Chondrocyte (in vitro differentiated cells): Measurements from ENCODE around the gene MYRFL. TPM values are rescaled to one million over a fixed set of nuclear protein-coding genes. Genes with fewer than 3 reads are reported as not detected.

Experiments used
- DNase-seq: peaks from one replicate; pipeline ENCODE4 v3.0.0; 2021; ENCODE audit warnings: mixed read lengths, low spot score
- H3K27ac Mint-ChIP-seq: one replicate; pipeline ENCODE4 v1.8.0; 2021; ENCODE audit warnings: mild to moderate bottlenecking, moderate library complexity, mixed read lengths; ENCODE audit not compliant: unreplicated experiment
- H3K27me3 Mint-ChIP-seq: 2 replicates; pipeline ENCODE4 v1.8.0; 2021; ENCODE audit warnings: low read depth, mixed read lengths
- H3K36me3 Mint-ChIP-seq: 2 replicates; pipeline ENCODE4 v1.8.0; 2021; ENCODE audit warnings: low read depth, mixed read lengths
- H3K4me1 Mint-ChIP-seq: 2 replicates; pipeline ENCODE4 v1.8.0; 2021; ENCODE audit warnings: low read depth, mild to moderate bottlenecking, mixed read lengths
- H3K4me3 Mint-ChIP-seq: one replicate; pipeline ENCODE4 v1.8.0; 2021; ENCODE audit warnings: mild to moderate bottlenecking, moderate library complexity, mixed read lengths; ENCODE audit not compliant: unreplicated experiment
- H3K9me3 Mint-ChIP-seq: 2 replicates; pipeline ENCODE4 v1.8.0; 2021; ENCODE audit warnings: low read depth, mixed read lengths
- CTCF ChIP-seq: fragments of 200-600 bp; sonication (generic); IDR thresholded peaks from 2 replicates; pipeline ENCODE4 v1.5.0; 2021; ENCODE audit warnings: antibody characterized with exemption, mild to moderate bottlenecking, moderate library complexity
- total RNA-seq: library from RNA; stranded (reverse); gene quantifications from 3 replicates; pipeline ENCODE4 v1.2.1, GENCODE V29; 2021

The MYRFL gene
- total RNA-seq, 1 donor from 2014 or later: 0.35 TPM

- Mint-ChIP-seq H3K27ac (no peak overlapping the region), H3K27me3 (no peaks in the 10 kb centered on the region), H3K36me3 (no peaks in the 10 kb centered on the region), H3K9me3 (no peaks in the 10 kb centered on the region), H3K4me3 (no peak overlapping the region), H3K4me1 (peaks cover 10% of the 10 kb centered on the region)
- DNase-seq: no peak
- no peak for TF ChIP-seq CTCF
These were observed 60.6 kb downstream of the MYRFL start for GRCh38 chr12:69885658-69886057.

- Mint-ChIP-seq H3K27me3 (no peaks in the 10 kb centered on the region), H3K27ac (no peak overlapping the region), H3K36me3 (no peaks in the 10 kb centered on the region), H3K4me3 (no peak overlapping the region), H3K4me1 (peaks cover 10% of the 10 kb centered on the region), H3K9me3 (no peaks in the 10 kb centered on the region)
- no peak for TF ChIP-seq CTCF
- no peak for DNase-seq
These were observed 61.1 kb downstream of the MYRFL start for GRCh38 chr12:69886109-69886508.

- Mint-ChIP-seq H3K4me3 (no peak overlapping the region), H3K36me3 (no peaks in the 10 kb centered on the region), H3K4me1 (peaks cover 10% of the 10 kb centered on the region), H3K27ac (no peak overlapping the region), H3K27me3 (no peaks in the 10 kb centered on the region), H3K9me3 (no peaks in the 10 kb centered on the region)
- TF ChIP-seq CTCF: no peak
- no peak for DNase-seq
These were observed 61.7 kb downstream of the MYRFL start for GRCh38 chr12:69886715-69887114.

GRCh38 chr12:69888901-69889300 lies 63.9 kb downstream of the MYRFL start:
- H3K4me3 Mint-ChIP-seq: no peak overlapping the region
- H3K27me3 Mint-ChIP-seq: no peaks in the 10 kb centered on the region
- H3K4me1 Mint-ChIP-seq: peaks cover 10% of the 10 kb centered on the region
- H3K9me3 Mint-ChIP-seq: no peaks in the 10 kb centered on the region
- no peaks in the 10 kb centered on the region for H3K36me3 Mint-ChIP-seq
- H3K27ac Mint-ChIP-seq: no peak overlapping the region
- DNase-seq: no peak
- no peak for TF ChIP-seq CTCF

- no peaks in the 10 kb centered on the region for H3K27me3 Mint-ChIP-seq
- no peak for DNase-seq
- no peak overlapping the region for H3K4me3 Mint-ChIP-seq
- TF ChIP-seq CTCF: no peak
- no peaks in the 10 kb centered on the region for H3K9me3 Mint-ChIP-seq
- no peak overlapping the region for H3K27ac Mint-ChIP-seq
- peaks cover 13% of the 10 kb centered on the region for H3K4me1 Mint-ChIP-seq
- no peaks in the 10 kb centered on the region for H3K36me3 Mint-ChIP-seq
These were observed 69.9 kb downstream of the MYRFL start for GRCh38 chr12:69894800-69895383.
